Measurements from ENCODE around the gene PDK1.
"Not testable (repeated sequence)": the region's sequence is repeated elsewhere in the genome, so short reads cannot be mapped to it uniquely, and the experiment has no call there.

PDK1 gene
- total RNA-seq = 31.4 to 52.3 reads per million in 2 donors

- DNase-seq = peak; percentile 86
These were observed at the start of gene PDK1 for GRCh38 chr2:172555522-172556283. PDK1 (plus strand) TSS chr2:172556090; CDS start chr2:172556151, 61 bp downstream.

DNA sequence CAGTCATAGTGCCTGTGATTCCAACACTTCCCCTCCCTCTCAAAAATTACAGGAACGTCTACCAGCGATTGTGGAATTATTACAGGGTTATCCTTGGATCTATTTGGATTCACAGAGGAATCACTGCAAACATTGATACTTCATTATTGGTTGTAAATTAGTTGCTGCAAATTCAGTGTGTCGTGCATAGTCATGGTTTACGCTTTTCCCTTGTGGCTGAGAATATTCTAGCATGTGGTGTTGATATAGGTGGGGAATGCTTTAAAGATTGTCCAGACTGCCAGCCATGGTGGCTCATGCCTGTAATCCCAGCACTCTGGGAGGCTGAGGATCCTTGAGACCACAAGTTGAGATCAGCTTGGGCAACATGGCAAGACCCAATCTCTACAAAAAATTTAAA lies 48.7 kb upstream of the PDK1 start:
- no peak for DNase-seq

GRCh38 chr2:172510088-172510487 lies 45.8 kb upstream of the PDK1 start:
- DNase-seq = no peak

- no peak for DNase-seq
These were observed 45.3 kb upstream of the PDK1 start for GRCh38 chr2:172510548-172510947.

- DNase-seq = no peak
These were observed 42.9 kb upstream of the PDK1 start for GRCh38 chr2:172512810-172513523.

GRCh38 chr2:172513524-172513900 lies 42.4 kb upstream of the PDK1 start:
- no peak for DNase-seq

GRCh38 chr2:172513935-172514586 lies 41.8 kb upstream of the PDK1 start:
- no peak for DNase-seq

- DNase-seq = no peak
These were observed 39.6 kb upstream of the PDK1 start for GRCh38 chr2:172516299-172516698.

DNA sequence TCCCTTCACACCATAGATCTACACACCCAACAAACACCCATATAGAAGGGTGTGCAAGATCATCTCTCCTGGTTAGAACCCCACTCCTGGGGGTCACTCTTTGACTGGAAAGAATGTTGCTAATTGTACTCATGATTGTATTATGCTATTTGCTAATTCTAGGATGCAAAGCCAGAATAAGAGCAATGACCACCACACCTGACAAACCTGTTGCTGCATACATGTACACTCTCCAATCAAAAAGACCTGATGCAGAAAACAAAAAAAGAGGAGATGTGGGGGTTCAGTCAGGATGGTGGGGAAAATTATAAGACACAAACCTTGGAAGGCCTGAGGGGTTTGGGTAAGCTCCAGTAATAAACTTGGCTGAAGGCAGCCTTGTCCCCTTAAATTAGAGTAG lies 36.9 kb upstream of the PDK1 start:
- DNase-seq = no peak

DNA sequence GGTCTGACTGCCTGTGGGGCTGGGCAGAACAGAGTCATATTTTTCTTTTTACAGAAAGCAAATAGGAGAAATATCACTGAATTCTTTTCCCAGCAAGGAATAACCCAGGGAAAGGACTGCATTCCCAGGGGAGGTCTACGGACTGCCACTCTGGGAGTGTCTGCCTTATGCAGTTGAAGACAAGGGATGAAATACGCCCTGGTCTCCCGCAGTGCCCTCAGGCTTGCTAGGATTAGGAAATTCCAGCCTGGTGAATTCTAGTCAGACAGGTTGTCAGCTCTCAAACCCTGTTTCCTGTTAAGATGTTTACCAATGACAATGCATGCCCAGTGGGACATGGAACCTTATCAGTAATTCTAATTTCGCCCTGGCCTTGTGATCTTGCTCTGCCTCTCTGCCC lies 30.3 kb upstream of the PDK1 start:
- no peak for DNase-seq

GRCh38 chr2:172531309-172531708 lies 24.6 kb upstream of the PDK1 start:
- DNase-seq = no peak

- not testable (repeated sequence) for DNase-seq
These were observed 23.4 kb upstream of the PDK1 start for GRCh38 chr2:172532461-172532860.

DNA sequence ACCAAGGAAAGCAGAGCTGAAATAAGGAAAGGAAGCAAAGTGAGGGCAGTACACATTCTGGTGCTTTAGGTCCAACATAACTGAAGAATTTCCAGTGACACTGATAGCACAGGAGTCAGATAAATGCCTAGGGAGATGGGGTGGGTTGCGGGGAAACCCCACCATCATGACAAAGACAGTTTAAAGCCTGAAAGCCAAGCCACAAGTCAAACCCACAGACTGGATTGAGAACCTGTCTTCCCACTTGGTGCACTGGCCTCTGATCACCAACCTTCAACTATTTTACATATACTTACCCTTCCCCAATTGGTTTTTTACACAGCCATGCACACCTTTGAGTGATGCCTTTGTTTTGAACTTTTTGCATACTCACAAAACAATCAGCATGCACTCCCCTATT lies 22.2 kb upstream of the PDK1 start:
- no peak for DNase-seq

- no peak for DNase-seq
These were observed 20.8 kb upstream of the PDK1 start for GRCh38 chr2:172535119-172535518.

- DNase-seq = peak; percentile 8
These were observed 18.0 kb upstream of the PDK1 start for GRCh38 chr2:172537851-172538250.

DNA sequence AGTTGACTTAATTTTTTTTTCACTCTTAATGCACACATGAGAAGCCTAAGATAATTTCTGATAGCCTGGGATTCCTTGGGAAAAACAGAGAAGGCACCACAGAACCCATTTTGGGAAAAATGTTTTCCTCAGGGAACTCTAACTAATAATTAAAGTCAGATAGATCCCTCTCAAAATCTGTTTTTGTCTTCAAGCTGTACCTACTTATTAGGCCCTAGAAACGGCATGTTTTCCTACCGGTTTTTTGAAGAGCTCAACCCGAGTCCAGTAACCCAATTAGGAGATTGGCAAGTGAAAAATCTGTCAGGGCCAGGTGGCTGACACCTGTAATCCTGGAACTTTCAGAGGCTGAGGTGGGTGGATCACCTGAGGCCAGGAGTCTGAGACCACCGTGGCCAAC lies 16.1 kb upstream of the PDK1 start:
- DNase-seq = no peak

GRCh38 chr2:172540421-172540820 lies 15.5 kb upstream of the PDK1 start:
- no peak for DNase-seq

- no peak for DNase-seq
These were observed 10.3 kb upstream of the PDK1 start for GRCh38 chr2:172545408-172546075.

GRCh38 chr2:172549131-172549530 lies 6.8 kb upstream of the PDK1 start:
- DNase-seq = no peak

DNA sequence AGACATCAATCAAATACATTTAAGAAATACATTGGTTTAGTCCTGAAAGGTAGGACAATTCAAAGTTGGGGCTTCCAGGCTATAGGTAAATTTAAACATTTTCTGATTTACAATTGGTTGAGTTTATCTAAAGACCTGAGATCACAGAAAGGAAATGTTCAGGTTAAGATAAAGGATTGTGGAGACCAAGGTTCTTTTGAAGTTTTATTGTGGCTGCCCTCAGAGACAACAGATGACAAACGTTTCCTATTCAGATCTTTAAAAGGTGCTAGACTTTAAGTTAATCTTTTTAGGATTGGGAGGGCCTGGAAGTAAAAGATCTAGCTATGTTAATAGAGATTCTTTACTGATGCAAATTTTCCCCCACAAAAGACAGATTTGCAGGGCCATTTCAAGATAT lies 6.1 kb upstream of the PDK1 start:
- DNase-seq = not testable (repeated sequence)

GRCh38 chr2:172550419-172550818 lies 5.5 kb upstream of the PDK1 start:
- DNase-seq = no peak

- DNase-seq = no peak
These were observed 4.6 kb upstream of the PDK1 start for GRCh38 chr2:172551271-172551670.

GRCh38 chr2:172552547-172553291 lies 3.2 kb upstream of the PDK1 start:
- DNase-seq = no peak
